Stimulated activated CD8-positive, alpha-beta memory T cell treated with anti-CD3 and anti-CD28 coated beads, Interleukin-12 subunit alpha, Interleukin-12 subunit beta, amount 100 ng/mL, for 1 hour (primary cell): ENCODE data around the gene GSE1.

Experiments used
- DNase-seq: peaks from one replicate; pipeline ENCODE4 v3.0.0-alpha.2; 2020; ENCODE audit warnings: low read depth

Gene GSE1

GRCh38 chr16:85634747-85635544, 21.8 kb downstream of the GSE1 start:
- no peak for DNase-seq

- DNase-seq = no peak
These were observed 22.5 kb downstream of the GSE1 start for GRCh38 chr16:85635545-85636140.

GRCh38 chr16:85636234-85636812, 23.2 kb downstream of the GSE1 start:
- no peak for DNase-seq

- no peak for DNase-seq
These were observed 24.1 kb downstream of the GSE1 start for GRCh38 chr16:85637061-85637807.

GRCh38 chr16:85637808-85638647, 24.9 kb downstream of the GSE1 start:
- no peak for DNase-seq

- DNase-seq = no peak
These were observed 25.7 kb downstream of the GSE1 start for GRCh38 chr16:85638695-85639409.

GRCh38 chr16:85639529-85640253, 26.6 kb downstream of the GSE1 start:
- DNase-seq = no peak

GRCh38 chr16:85640254-85640558, 27.1 kb downstream of the GSE1 start:
- DNase-seq = no peak

- no peak for DNase-seq
These were observed 27.5 kb downstream of the GSE1 start for GRCh38 chr16:85640585-85640984.

GRCh38 chr16:85641305-85641704, 28.2 kb downstream of the GSE1 start:
- no peak for DNase-seq

- DNase-seq = no peak
These were observed 28.7 kb downstream of the GSE1 start for GRCh38 chr16:85641776-85642176.

GRCh38 chr16:85642762-85643358, 29.7 kb downstream of the GSE1 start:
- DNase-seq = no peak

- DNase-seq = no peak
These were observed 30.5 kb downstream of the GSE1 start for GRCh38 chr16:85643631-85644030.

- DNase-seq = no peak
These were observed 31.1 kb downstream of the GSE1 start for GRCh38 chr16:85644093-85644712.

- DNase-seq = no peak
These were observed 32.0 kb downstream of the GSE1 start for GRCh38 chr16:85645021-85645589.

- DNase-seq = no peak
These were observed 33.3 kb downstream of the GSE1 start for GRCh38 chr16:85646358-85646907.

GRCh38 chr16:85646976-85647375, 33.9 kb downstream of the GSE1 start:
- no peak for DNase-seq

- no peak for DNase-seq
These were observed 35.1 kb downstream of the GSE1 start for GRCh38 chr16:85648070-85648714.

- no peak for DNase-seq
These were observed 35.7 kb downstream of the GSE1 start for GRCh38 chr16:85648805-85649204.
